Right lobe of liver (tissue), 6 donors: ENCODE results near the gene ROMO1. TPM values are rescaled to one million over a fixed set of nuclear protein-coding genes. Genes with fewer than 3 reads are reported as not detected.

Experiments used
- ATAC-seq, 4 donors: fragments of 200-7000 bp; cut with Tn5 transposase; one replicate each; pipeline ENCODE4 v1.9.1; 2020; ENCODE audit warnings: mild to moderate bottlenecking in 4 of 4, moderate library complexity in 4 of 4
- DNase-seq, 3 donors: peaks; one replicate each; pipeline ENCODE4 v3.0.0-alpha.2; 2020
- H3K27ac ChIP-seq, 3 donors: fragments of 200-600 bp; one replicate each; pipeline ENCODE4 v1.8.0; 2022
- H3K27me3 ChIP-seq, 2 donors: fragments of 200-600 bp; one replicate each; pipeline ENCODE4 v1.8.0; 2022
- H3K36me3 ChIP-seq, 4 donors: fragments of 200-600 bp; sonication (generic) in 1 of 4; one replicate each; pipeline versions ENCODE4 v1.5.1 to v1.8.0; 2017 to 2022; ENCODE audit warnings: control low read depth in 1 of 4
- H3K4me1 ChIP-seq, 4 donors: fragments of 200-600 bp; sonication (generic) in 1 of 4; one replicate each; pipeline versions ENCODE4 v1.5.1 to v1.8.0; 2017 to 2022; ENCODE audit warnings: control low read depth in 1 of 4
- H3K4me3 ChIP-seq, 3 donors: fragments of 200-600 bp; one replicate each; pipeline ENCODE4 v1.8.0; 2022
- H3K9me3 ChIP-seq, 4 donors: fragments of 200-600 bp; sonication (generic) in 1 of 4; one replicate each; pipeline versions ENCODE4 v1.5.1 to v1.8.0; 2017 to 2022; ENCODE audit warnings: control low read depth in 1 of 4
- CTCF ChIP-seq, 4 donors: fragments of 200-600 bp in 3 of 4; fragments of 450-650 bp in 1 of 4; IDR thresholded peaks; one replicate each; pipeline versions ENCODE4 v1.5.1 to v1.8.0; 2016 to 2022; ENCODE audit warnings: antibody characterized with exemption in 4 of 4, mild to moderate bottlenecking in 2 of 4
- POLR2A ChIP-seq: fragments of 450-650 bp; IDR thresholded peaks from one replicate; pipeline ENCODE4 v1.6.1; 2017; ENCODE audit warnings: antibody characterized with exemption, mild to moderate bottlenecking
- WGBS: methylation state at CpG from one replicate; pipeline ENCODE4 v1.1.6; 2018; ENCODE audit warnings: low coverage, low lambda C conversion rate; ENCODE audit not compliant: insufficient coverage; ENCODE audit errors: missing lambda C conversion rate; 5-methylcytosine and 5-hydroxymethylcytosine counted together
- intact Hi-C, 2 donors: fragments of 100-400 bp; cut with DNase I; formaldehyde crosslinking; loops; one replicate each; pipeline versions ENCODE4 v1.11.2 to v1.14.1; 2022
- long read RNA-seq: library from polyadenylated mRNA; unstranded; transcript quantifications from one replicate; pipeline ENCODE4 v2.0.0, GENCODE V29; 2019
- total RNA-seq, 6 experiments: library from RNA; depleted of rRNA in 2 of 6; stranded (reverse); fragments of >200 nt in 2 of 6; fragmentation: NEBNext Ultra II Directional in 3 of 6; extraction: Animal tissue kit (Norgen Biotek cat#: 25700) in 3 of 6; gene quantifications; one replicate each; pipeline versions ENCODE4 v1.1.0 to v1.2.4, GENCODE V29; 2016 to 2023
- donor health status: DM: no; HTN: yes; CAD: no.
- donor health status: DM: no; HTN: no; CAD: no.
- donor health status: DM: no; HTN: no; CAD: no.
- donor health status: DM: no; HTN: yes; CAD: no.
- donor health status: DM: no; HTN: yes; CAD: no.

Gene ROMO1
- total RNA-seq, result 100 to 1,000 TPM in 2 of 6 experiments, 10 to 100 TPM in 4; 70.4 to 209 (median 84.8) TPM
- long read RNA-seq, transcript ROMO1-201 (2 exons, 496 nt), result minor isoform, 10 of 112 reads
- long read RNA-seq, transcript ROMO1-204 (3 exons, 498 nt), result minor isoform, 32 of 112 reads
- long read RNA-seq, transcript ROMO1-203 (3 exons, 422 nt), result major isoform, 69 of 112 reads
- long read RNA-seq, partial matches to known transcripts, result 0 of 112 reads
- long read RNA-seq, other reads (novel, unspliced or antisense), result 0 of 112 reads

GRCh38 chr20:35699127-35699956, at the start of gene ROMO1, which contains the start of gene NFS1:
TSS of gene ROMO1 (plus strand) at chr20:35699405. CDS start at chr20:35699633, 228 bp downstream.
TSS of gene NFS1 (minus strand) at chr20:35699352. CDS start at chr20:35699288, 64 bp downstream.
- Histone ChIP-seq H3K27me3 (no peaks in the 10 kb centered on the region), H3K9me3 (no peaks in the 10 kb centered on the region), H3K27ac (peak within 1 kb of the TSS; percentile 68 to 77 (median 71)), H3K4me3 (peak within 1 kb of the TSS; percentile 82 to 99 (median 95)), H3K36me3 (peaks cover 6 to 39% (median 19%) of the 10 kb centered on the region in 4 donors), H3K4me1 (peaks cover 0 to 13% (median 6%) of the 10 kb centered on the region in 4 donors)
- intact Hi-C loops, result no loop called here
- TF ChIP-seq POLR2A (peak; percentile 59), CTCF (IDR thresholded peaks at IDR 0.05) (peak; percentile 6 to 37 (median 22))
- ATAC-seq (peak; percentile 88 to 95 (median 93)), DNase-seq (peak; percentile 85 to 88 (median 86))
- 0% methylated on average over 16 of the region's 81 CpGs for WGBS

GRCh38 chr20:35650632-35651031, 48.6 kb upstream of the ROMO1 start:
- no peaks in the 10 kb centered on the region for H3K9me3 ChIP-seq
- 77% methylated on average over 3 of the region's 3 CpGs for WGBS

GRCh38 chr20:35651958-35652357, 47.2 kb upstream of the ROMO1 start:
- intact Hi-C loops, result no loop called here

More at GRCh38 chr20:35650632-35651031, 48.6 kb upstream of the ROMO1 start:
- no peak overlapping the region for H3K27ac ChIP-seq
- no peaks in the 10 kb centered on the region for H3K27me3 ChIP-seq
- peaks cover 0 to 8% (median 0%) of the 10 kb centered on the region in 4 donors for H3K4me1 ChIP-seq
- no peak for DNase-seq
- no peak for ATAC-seq
- no peak overlapping the region for H3K4me3 ChIP-seq
- intact Hi-C loops, result no loop called here
- peaks cover 0 to 27% (median 3%) of the 10 kb centered on the region in 4 donors for H3K36me3 ChIP-seq
- TF ChIP-seq CTCF (IDR thresholded peaks at IDR 0.05), result no peak
- no peak for TF ChIP-seq POLR2A

More at GRCh38 chr20:35651958-35652357, 47.2 kb upstream of the ROMO1 start:
- H3K36me3 ChIP-seq, result peaks cover 0 to 27% (median 3%) of the 10 kb centered on the region in 4 donors
- TF ChIP-seq CTCF (IDR thresholded peaks at IDR 0.05) (no peak), POLR2A (no peak)
- ATAC-seq (no peak), DNase-seq (no peak)
- H3K27me3 ChIP-seq, result no peaks in the 10 kb centered on the region
- peaks cover 0 to 10% (median 0%) of the 10 kb centered on the region in 4 donors for H3K4me1 ChIP-seq
- H3K27ac ChIP-seq, result no peak overlapping the region
- no peak overlapping the region for H3K4me3 ChIP-seq
- no peaks in the 10 kb centered on the region for H3K9me3 ChIP-seq
